GM19468 (cell line): Measurements from ENCODE around the gene AANAT.

Experiments used
- ATAC-seq: cut with Tn5 transposase; IDR thresholded peaks from one replicate; pipeline ENCODE4 v1.9.1; 2021; ENCODE audit warnings: mild to moderate bottlenecking, moderate library complexity, moderate number of reproducible peaks; ENCODE audit not compliant: unreplicated experiment; ENCODE audit errors: extremely low read depth

The AANAT gene

DNA sequence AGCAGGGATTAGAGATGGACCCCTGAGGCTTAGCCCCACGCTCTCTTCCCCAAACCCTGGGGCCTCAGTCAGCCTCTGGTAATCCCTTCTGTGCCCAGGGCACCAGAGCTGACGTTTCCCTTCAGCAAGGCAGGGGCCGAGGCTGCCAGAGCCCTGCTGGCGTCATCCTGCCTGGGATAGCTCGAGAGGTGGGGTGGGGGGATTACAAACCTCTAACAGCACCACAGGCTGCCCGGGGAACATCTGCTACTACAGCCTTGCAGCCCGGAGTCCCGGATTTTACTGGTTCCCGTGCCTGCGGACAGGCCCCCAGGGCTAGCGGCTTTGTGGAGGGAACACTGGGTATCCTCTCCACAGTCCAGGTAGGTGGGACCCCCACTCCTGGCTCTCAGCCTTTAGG, at the start of gene AANAT:
Gene AANAT (plus strand): TSS at position 238 of the 400 bp plus-strand sequence. CDS start 1,144 bp downstream, outside the sequence.
- ATAC-seq: no peak

GRCh38 chr17:76419576-76420260, 47.7 kb upstream of the AANAT start:
- no peak for ATAC-seq

DNA sequence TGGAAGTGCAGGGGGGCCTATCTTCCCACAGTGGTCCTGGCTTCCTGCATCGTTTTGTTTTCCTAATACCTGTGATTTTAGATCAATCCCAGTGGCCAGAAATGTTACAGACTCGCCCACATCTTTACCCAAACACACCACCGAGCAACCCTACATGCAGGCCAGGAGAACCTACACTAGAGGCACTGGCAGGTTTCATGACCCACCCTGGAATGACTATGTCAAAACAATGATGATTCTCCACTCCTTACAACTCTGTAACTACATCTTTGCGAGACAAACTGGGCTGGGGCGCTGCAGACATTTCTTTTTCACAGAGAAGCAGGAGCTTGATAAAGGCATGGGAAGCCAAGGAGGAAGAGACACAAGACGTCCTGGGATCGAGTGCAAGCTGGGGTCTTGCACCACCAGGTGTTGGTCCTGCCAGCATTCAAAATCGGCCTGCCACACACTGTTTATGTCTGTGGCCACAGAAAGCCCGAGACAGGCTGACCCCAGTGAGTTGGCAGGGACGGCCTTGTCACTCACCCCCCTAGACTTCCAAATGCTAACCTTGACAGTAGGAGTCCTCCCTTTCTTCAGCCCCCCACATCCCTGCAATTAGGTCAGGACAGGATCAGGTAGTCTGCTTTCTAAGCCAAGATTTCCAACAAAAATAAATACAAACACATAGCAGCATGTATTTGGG, 46.9 kb upstream of the AANAT start:
- no peak for ATAC-seq

- ATAC-seq: no peak
Observed at GRCh38 chr17:76421044-76421407, 46.4 kb upstream of the AANAT start.

- no peak for ATAC-seq
Observed at GRCh38 chr17:76422406-76422805, 45.0 kb upstream of the AANAT start.

- no peak for ATAC-seq
Observed at GRCh38 chr17:76422860-76423259, 44.5 kb upstream of the AANAT start.

GRCh38 chr17:76426853-76427252, 40.5 kb upstream of the AANAT start:
- no peak for ATAC-seq

GRCh38 chr17:76427501-76428231, 39.7 kb upstream of the AANAT start:
- ATAC-seq: no peak

DNA sequence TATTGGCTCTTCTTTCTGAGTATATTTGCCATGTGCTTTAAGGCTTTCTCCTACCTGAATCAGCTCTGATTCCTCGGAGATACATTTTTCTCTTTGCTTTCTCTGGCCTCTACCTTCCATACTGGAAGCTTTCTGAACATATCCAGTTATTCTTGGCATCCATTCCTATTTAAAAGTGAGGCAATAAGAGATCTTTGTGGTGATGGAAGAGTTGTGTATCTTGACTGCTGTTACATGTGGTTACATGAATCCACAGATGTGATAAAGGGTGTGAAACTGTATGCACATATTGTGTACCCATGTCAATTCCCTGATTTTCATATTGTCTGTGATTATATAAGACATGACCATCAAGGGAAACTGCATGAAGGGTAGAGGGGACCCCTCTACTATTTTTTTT, 38.9 kb upstream of the AANAT start:
- no peak for ATAC-seq

GRCh38 chr17:76431509-76431908, 35.9 kb upstream of the AANAT start:
- ATAC-seq: no peak

- no peak for ATAC-seq
Observed at GRCh38 chr17:76432004-76432403, 35.4 kb upstream of the AANAT start.

DNA sequence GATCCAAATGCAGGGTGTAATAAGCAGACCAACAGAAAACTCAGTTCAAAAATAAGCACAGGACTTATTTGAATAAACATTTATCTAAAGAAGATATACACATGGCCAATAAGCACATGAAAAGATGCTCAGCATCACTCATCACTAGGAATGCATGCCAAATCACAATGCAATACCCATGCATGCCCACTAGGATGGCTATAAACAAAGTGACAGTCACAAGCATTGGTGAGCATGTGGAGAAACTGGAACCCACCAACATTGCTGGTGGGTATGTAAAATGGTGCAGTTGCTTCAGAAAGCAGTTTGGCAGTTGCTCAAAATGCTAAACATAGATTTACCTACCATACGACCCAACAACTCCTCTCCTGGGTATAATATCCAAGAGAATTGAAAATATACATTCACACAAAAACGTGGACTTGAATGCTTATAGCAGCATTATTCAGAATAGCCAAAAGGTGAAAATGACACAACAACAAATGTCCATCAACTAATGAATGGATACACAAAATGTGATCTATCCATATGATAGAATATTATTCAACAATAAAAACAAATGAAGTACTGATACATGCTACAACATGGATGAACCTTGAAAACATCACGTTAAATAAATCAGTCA, 34.6 kb upstream of the AANAT start:
- ATAC-seq: no peak

- no peak for ATAC-seq
Observed at GRCh38 chr17:76433693-76434092, 33.7 kb upstream of the AANAT start.

- ATAC-seq: no peak
Observed at GRCh38 chr17:76434870-76435269, 32.5 kb upstream of the AANAT start.

- ATAC-seq: no peak
Observed at GRCh38 chr17:76435751-76436150, 31.7 kb upstream of the AANAT start.

DNA sequence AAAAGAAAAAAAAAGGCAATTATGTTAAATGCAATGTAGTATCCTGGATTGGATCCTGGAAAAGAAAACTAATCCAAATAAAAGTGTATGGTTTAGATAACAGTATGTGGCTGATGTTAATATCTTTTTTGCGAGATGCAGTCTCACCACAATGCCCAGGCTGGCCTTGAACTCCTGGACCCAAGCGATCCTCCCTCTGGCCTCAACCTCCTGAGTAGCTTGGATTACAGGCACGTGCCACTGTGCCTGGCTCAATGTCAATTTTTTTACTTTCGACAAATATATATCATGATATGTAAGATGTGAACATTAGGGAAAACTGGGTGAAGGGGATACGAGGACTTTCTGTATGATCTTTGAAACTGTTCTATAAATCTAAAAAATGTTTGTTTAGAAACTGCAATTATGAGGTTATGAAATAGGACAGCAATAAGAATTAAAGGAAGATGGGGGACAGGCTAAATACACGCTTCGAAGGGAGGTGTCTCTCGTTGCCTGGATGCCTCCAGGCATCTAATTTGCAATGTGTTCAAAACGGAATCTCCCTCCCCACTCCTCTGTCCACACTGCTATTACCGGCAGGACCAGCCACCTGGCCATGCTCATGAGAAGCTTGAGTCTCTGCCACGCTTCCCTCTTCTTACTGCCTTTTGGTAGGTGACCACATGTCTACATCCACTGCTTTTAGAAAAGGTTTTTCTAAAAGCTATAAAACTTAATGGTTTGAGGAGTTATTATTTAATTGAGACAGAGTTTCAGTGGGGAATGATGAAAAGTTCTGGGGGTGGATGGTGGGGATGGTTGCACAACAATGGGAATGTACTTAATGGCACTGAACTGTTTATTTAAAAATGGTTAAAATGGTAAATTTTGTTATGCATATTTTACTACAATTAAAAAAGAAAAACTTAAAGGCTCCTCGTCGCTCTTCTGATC, 29.7 kb upstream of the AANAT start:
- no peak for ATAC-seq

DNA sequence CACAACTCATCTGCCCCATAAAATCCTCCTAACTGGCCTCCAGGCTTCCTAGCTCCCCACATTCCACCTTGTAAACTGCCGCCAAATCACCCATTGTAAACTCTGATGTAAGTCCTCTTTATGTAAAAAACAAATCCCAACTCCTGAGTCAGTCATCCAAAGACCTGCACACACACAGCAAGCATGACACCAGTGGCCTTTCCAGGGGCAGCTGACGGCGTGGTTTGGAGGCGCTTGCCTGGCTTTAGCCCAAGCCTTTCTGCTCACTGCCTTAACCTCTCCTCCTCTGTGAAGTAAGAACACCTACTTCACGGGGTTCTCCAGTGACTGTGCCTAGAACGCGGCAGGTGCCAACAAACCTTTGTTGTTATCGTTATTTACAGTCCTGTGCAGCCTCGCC, 28.5 kb upstream of the AANAT start:
- no peak for ATAC-seq

- ATAC-seq: no peak
Observed at GRCh38 chr17:76439314-76439928, 28.0 kb upstream of the AANAT start.

GRCh38 chr17:76440751-76441362, 26.5 kb upstream of the AANAT start:
- no peak for ATAC-seq
